ENCODE measurements around the gene SPOCK2. TPM values are rescaled to one million over a fixed set of nuclear protein-coding genes. Genes with fewer than 3 reads are reported as not detected.

Gene SPOCK2
- polyA plus RNA-seq, 1 experiment = 0.04 TPM

DNA sequence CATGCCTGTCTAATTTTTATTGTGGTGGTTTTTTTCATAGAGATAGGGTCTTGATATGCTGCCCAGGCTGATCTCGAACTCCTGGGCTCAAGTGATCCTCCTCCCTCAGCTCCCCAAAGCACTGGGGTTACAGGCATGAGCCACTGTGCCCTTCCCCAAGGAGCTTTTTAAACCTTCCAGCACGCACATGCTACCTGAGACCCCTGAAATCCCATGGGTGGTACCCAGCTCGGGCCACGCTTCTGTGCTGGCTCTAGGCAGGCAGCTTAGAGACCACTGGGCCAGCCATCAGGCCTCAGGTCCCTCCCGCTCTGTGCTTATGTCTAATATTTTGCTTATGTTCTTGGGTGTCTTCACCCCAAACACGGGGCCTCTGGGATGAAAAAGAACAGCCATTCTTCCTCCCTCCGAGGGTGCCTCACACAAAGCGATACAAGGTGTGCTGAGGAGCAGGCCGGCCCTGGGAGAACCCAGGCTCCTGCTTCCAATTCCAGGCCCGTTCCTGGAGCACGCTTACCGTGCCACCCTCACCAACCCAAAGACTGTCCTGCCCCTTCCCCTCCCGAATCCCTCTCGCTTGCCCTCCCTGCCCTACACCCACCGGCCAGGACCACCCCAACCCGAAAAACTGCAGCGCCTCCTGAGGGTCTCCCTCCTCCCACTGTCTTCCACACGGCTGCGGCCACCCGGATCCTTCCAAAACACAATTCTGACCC is 10.9 kb downstream of the SPOCK2 start:
- ChIA-PET POLR2A (no interaction called here), CTCF (no interaction called here)
- Histone ChIP-seq H3K4me3 (ENCODE audit: low read depth, low read length) (no peak overlapping the region), H3K27me3 (ENCODE audit: control insufficient read depth, insufficient read depth, low read length) (peaks cover 11% of the 10 kb centered on the region), H3K36me3 (ENCODE audit: control insufficient read depth, insufficient read depth, low read length) (no peaks in the 10 kb centered on the region)
- no peak for DNase-seq (ENCODE audit: low read depth)
- TF ChIP-seq, protein P1, sequence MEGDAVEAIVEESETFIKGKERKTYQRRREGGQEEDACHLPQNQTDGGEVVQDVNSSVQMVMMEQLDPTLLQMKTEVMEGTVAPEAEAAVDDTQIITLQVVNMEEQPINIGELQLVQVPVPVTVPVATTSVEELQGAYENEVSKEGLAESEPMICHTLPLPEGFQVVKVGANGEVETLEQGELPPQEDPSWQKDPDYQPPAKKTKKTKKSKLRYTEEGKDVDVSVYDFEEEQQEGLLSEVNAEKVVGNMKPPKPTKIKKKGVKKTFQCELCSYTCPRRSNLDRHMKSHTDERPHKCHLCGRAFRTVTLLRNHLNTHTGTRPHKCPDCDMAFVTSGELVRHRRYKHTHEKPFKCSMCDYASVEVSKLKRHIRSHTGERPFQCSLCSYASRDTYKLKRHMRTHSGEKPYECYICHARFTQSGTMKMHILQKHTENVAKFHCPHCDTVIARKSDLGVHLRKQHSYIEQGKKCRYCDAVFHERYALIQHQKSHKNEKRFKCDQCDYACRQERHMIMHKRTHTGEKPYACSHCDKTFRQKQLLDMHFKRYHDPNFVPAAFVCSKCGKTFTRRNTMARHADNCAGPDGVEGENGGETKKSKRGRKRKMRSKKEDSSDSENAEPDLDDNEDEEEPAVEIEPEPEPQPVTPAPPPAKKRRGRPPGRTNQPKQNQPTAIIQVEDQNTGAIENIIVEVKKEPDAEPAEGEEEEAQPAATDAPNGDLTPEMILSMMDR (IDR thresholded peaks at IDR 0.05; ENCODE audit: insufficient read depth, low read depth, low read length) = no peak

DNA sequence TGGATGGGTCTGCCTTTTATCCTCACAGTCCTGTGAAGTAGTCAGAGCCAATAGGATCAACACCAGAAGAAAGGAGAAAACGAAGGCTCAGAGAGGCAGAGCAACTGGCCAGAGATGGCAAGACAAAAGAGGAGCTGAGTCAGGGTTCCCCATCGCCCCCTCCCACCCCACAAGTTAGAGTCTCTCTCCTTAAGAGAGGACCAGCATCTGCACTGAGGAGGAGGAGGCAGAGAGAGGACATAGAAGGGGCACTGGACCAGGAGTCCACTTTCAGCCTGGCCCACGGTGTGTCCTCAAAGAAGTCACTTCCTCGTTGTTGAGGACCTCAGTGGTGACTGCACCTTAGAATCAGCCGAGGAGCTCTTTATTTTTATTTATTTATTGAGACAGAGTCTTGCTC is 11.6 kb downstream of the SPOCK2 start:
- Histone ChIP-seq H3K4me3 (ENCODE audit: low read depth, low read length) (no peak overlapping the region), H3K36me3 (ENCODE audit: control insufficient read depth, insufficient read depth, low read length) (no peaks in the 10 kb centered on the region), H3K27me3 (ENCODE audit: control insufficient read depth, insufficient read depth, low read length) (peaks cover 11% of the 10 kb centered on the region)
- DNase-seq (ENCODE audit: low read depth) = no peak
- ChIA-PET CTCF (no interaction called here), POLR2A (no interaction called here)
- TF ChIP-seq, protein P1 (IDR thresholded peaks at IDR 0.05; ENCODE audit: insufficient read depth, low read depth, low read length) = no peak

DNA sequence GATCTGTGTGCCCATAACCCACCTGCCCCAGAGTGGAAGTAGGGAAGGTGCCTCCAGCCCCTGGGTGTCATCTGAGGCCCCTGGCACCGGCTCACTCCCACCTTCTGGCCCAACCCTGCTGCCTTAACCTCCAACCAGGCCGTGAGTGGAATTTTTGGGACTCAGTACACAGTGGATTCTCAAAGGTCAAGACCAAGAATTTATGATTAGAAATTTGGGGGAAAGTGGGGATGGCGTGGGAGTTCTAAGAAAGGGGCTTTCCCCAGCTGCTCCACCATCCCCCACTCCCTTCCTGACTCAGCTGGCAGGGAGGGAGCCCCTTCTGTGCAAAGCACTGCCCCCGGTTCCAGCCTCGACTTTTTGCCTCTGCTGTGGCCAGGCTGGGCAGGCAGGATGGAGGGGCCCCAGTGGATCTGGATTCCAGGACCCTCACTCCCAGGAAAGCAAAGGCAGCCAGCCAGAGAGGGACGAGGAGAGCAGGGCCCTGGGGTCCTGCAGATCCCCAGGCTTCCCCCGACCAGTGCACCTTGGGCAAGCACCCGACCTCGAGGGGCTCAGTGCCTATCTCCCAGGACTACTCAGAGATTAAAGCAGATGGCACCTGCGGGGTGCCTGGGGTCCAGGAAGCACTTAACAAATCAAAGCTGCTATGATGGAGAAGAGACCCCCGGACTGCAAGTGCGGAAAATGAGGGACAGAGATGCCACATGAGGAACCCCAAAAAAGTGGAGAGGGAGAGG is 12.8 kb downstream of the SPOCK2 start:
- TF ChIP-seq, protein P1 (IDR thresholded peaks at IDR 0.05; ENCODE audit: insufficient read depth, low read depth, low read length) = no peak
- Histone ChIP-seq H3K4me3 (ENCODE audit: low read depth, low read length) (no peak overlapping the region), H3K36me3 (ENCODE audit: control insufficient read depth, insufficient read depth, low read length) (no peaks in the 10 kb centered on the region), H3K27me3 (ENCODE audit: control insufficient read depth, insufficient read depth, low read length) (peaks cover 11% of the 10 kb centered on the region)
- ChIA-PET CTCF (no interaction called here), POLR2A (no interaction called here)
- DNase-seq (ENCODE audit: low read depth) = no peak

DNA sequence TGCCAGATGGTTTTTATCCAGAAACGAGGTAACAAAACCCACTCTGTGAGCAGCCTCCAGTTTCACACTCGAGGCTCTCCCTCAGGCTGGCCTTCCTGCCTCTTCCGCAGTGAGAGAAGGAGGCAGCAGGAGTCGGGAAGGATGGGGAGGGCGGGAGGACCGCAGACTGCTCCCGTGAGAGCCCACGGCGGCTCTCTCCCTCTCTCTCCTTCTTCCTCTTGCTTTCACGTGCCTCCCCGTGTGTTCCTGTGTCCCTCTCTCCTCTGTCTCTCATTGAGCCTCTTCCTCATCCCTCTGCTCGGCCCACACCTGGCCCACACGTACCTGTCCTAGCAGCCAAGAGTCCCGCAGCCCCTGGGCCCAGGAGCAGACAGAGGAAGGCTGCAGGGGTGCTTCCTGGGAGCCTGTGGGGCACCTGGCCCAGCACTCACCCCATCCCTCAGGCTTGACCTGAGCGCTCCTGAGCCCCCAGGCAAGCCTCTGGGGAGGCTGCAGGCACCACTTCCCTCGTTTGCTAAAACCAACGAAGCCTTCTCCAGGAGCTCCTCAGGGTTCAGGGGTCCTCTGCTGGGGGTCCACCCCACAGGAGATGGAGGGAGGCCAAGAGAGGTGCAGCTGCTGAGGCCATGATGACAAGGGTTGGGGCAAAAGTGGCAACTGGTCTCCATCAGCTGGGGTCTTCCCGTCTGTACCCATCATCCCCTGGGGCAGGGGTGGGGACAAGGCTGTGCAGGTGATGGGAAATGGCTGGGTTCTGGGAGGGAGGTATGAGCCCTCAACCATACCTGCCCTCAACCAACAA is 13.6 kb downstream of the SPOCK2 start:
- TF ChIP-seq, protein P1 (IDR thresholded peaks at IDR 0.05; ENCODE audit: insufficient read depth, low read depth, low read length) = no peak
- ChIA-PET CTCF (no interaction called here), POLR2A (no interaction called here)
- DNase-seq (ENCODE audit: low read depth) = no peak
- Histone ChIP-seq H3K27me3 (ENCODE audit: control insufficient read depth, insufficient read depth, low read length) (peaks cover 11% of the 10 kb centered on the region), H3K4me3 (ENCODE audit: low read depth, low read length) (no peak overlapping the region), H3K36me3 (ENCODE audit: control insufficient read depth, insufficient read depth, low read length) (no peaks in the 10 kb centered on the region)
